ENCODE results near the gene RGS1. TPM values are rescaled to one million over a fixed set of nuclear protein-coding genes. Genes with fewer than 3 reads are reported as not detected.

Gene RGS1
- total and polyA plus RNA-seq, 7 donors, result 34.8 to 153 (median 52.9) TPM

- Histone ChIP-seq H3K36me3 (no peaks in the 10 kb centered on the region), H3K9me3 (no peaks in the 10 kb centered on the region), H3K4me1 (no peaks in the 10 kb centered on the region), H3K27me3 (no peaks in the 10 kb centered on the region), H3K4me3 (no peak overlapping the region), H3K27ac (no peak overlapping the region)
- TF ChIP-seq EP300 (IDR thresholded peaks at IDR 0.05) (no peak), POLR2AphosphoS5 (IDR thresholded peaks at IDR 0.05) (no peak), POLR2A (IDR thresholded peaks at IDR 0.05) (no peak)
- TF ChIP-seq, protein P1, sequence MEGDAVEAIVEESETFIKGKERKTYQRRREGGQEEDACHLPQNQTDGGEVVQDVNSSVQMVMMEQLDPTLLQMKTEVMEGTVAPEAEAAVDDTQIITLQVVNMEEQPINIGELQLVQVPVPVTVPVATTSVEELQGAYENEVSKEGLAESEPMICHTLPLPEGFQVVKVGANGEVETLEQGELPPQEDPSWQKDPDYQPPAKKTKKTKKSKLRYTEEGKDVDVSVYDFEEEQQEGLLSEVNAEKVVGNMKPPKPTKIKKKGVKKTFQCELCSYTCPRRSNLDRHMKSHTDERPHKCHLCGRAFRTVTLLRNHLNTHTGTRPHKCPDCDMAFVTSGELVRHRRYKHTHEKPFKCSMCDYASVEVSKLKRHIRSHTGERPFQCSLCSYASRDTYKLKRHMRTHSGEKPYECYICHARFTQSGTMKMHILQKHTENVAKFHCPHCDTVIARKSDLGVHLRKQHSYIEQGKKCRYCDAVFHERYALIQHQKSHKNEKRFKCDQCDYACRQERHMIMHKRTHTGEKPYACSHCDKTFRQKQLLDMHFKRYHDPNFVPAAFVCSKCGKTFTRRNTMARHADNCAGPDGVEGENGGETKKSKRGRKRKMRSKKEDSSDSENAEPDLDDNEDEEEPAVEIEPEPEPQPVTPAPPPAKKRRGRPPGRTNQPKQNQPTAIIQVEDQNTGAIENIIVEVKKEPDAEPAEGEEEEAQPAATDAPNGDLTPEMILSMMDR (IDR thresholded peaks at IDR 0.05), result no peak
- no peak for DNase-seq
- intact Hi-C loops (cut with DNase I), result no loop called here
- 88 to 89% methylated on average over 1 of the region's 1 CpG for WGBS, 2 donors
These were observed 39.5 kb downstream of the RGS1 start for GRCh38 chr1:192615055-192615454.

- Histone ChIP-seq H3K9me3 (no peaks in the 10 kb centered on the region), H3K4me1 (no peaks in the 10 kb centered on the region), H3K36me3 (no peaks in the 10 kb centered on the region), H3K27ac (no peak overlapping the region), H3K27me3 (no peaks in the 10 kb centered on the region), H3K4me3 (no peak overlapping the region)
- intact Hi-C loops (cut with DNase I), result no loop called here
- TF ChIP-seq, protein P1 (IDR thresholded peaks at IDR 0.05), result no peak
- no peak for DNase-seq
These were observed 44.6 kb downstream of the RGS1 start for GRCh38 chr1:192620071-192620635.

DNA sequence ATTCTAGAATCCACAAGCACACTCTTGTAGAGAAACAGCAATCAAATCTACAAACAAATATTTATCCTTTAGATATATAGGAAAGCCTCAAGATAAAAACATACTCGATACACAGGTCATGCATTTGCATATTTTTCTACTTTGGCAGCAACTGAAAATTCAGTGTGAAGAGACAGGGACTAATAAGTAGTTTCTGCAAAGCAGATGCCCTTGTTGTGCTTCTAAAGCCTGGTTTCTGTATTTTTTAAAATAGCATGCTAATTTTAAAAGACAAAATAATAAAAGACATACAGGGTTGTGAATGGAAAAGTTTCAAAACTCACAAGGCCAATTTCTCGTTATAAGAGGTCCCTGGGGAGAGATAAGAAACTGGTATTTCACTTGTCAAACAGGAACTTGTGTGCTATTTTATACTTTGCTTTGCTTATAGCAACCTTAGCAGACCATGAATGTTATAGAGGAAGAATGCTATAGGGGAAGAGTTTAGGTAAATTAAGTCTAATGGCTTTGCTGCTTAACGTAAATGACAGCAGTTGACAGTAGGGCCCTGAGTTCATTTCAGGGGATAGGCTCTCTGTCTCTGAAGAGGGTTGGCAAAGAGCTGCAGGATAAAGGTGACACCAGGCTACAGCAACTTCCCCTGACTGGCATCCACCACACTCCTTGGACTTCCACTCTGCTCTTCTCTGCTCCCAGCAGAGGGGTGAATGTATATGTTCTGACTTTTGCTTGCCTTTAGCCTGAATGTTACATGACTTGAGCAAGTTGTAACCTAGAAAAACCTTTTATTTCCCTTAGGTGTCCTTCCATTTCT, 51.0 kb downstream of the RGS1 start:
- DNase-seq, result no peak
- Histone ChIP-seq H3K27me3 (no peaks in the 10 kb centered on the region), H3K4me3 (no peak overlapping the region), H3K9me3 (no peaks in the 10 kb centered on the region), H3K4me1 (no peaks in the 10 kb centered on the region), H3K27ac (no peak overlapping the region), H3K36me3 (no peaks in the 10 kb centered on the region)
- TF ChIP-seq POLR2AphosphoS5 (IDR thresholded peaks at IDR 0.05), result no peak
- no peak for TF ChIP-seq POLR2A (IDR thresholded peaks at IDR 0.05)
- TF ChIP-seq, protein P1 (IDR thresholded peaks at IDR 0.05), result no peak
- WGBS, 2 donors, result 55 to 58% methylated on average over 3 of the region's 3 CpGs
- intact Hi-C loops (cut with DNase I), result no loop called here

GRCh38 chr1:192627901-192628300, 52.3 kb downstream of the RGS1 start:
- no peak for TF ChIP-seq POLR2A (IDR thresholded peaks at IDR 0.05)
- TF ChIP-seq EP300 (IDR thresholded peaks at IDR 0.05), result no peak
- TF ChIP-seq, protein P1 (IDR thresholded peaks at IDR 0.05), result no peak
- no peak for TF ChIP-seq POLR2AphosphoS5 (IDR thresholded peaks at IDR 0.05)
- H3K9me3 ChIP-seq, result no peaks in the 10 kb centered on the region
- H3K4me1 ChIP-seq, result no peaks in the 10 kb centered on the region
- no peak overlapping the region for H3K4me3 ChIP-seq
- no peak overlapping the region for H3K27ac ChIP-seq
- no peak for DNase-seq
- H3K36me3 ChIP-seq, result no peaks in the 10 kb centered on the region
- intact Hi-C loops (cut with DNase I), result no loop called here
- 90 to 95% methylated on average over 5 of the region's 5 CpGs for WGBS, 2 donors
- no peaks in the 10 kb centered on the region for H3K27me3 ChIP-seq
